H1 (cell line): Measurements from ENCODE around the gene NCKAP1. TPM values are rescaled to one million over a fixed set of nuclear protein-coding genes. Genes with fewer than 3 reads are reported as not detected.

ENCODE experiments used
- CTCF ChIA-PET: fragments of 300-600 bp; sonication (Branson Sonifier 250); formaldehyde crosslinking; loops from one replicate; lab custom pipeline; 2021; ENCODE audit not compliant: partially characterized antibody; lab: Charles Lee
- POLR2A ChIA-PET: fragments of 300-600 bp; sonication (Branson Sonifier 250); formaldehyde crosslinking; loops from one replicate; lab custom pipeline; 2021; ENCODE audit warnings: inconsistent platforms; ENCODE audit not compliant: partially characterized antibody; lab: Charles Lee
- DNase-seq, 2 experiments: peaks; one replicate each; pipeline versions ENCODE4 v3.0.0 to v3.0.0-alpha.2; 2010 to 2022; ENCODE audit warnings: low spot score in 2 of 2, low read depth in 1 of 2, mixed read lengths in 1 of 2
- FAIRE-seq: peaks from 2 replicates; lab custom pipeline; 2011; peaks lifted over from hg19 to GRCh38; lab: Jason Lieb, UNC
- H2AFZ ChIP-seq: 2 replicates; pipeline ENCODE4 v1.8.1; 2012; ENCODE audit warnings: low read length, inconsistent platforms
- H2AK5ac ChIP-seq: 2 replicates; pipeline ENCODE4 v1.6.1; 2013; ENCODE audit warnings: low read depth, low read length
- H2BK120ac ChIP-seq: replicated peaks from 2 replicates; pipeline ENCODE3; 2013; ENCODE audit warnings: low read depth, low read length, inconsistent platforms
- H2BK12ac ChIP-seq: 2 replicates; pipeline ENCODE4 v1.6.1; 2013; ENCODE audit warnings: low read depth, low read length
- H2BK15ac ChIP-seq: 2 replicates; pipeline ENCODE4 v1.6.1; 2013; ENCODE audit warnings: low read length
- H2BK20ac ChIP-seq: 2 replicates; pipeline ENCODE4 v1.6.1; 2013; ENCODE audit warnings: low read length
- H2BK5ac ChIP-seq: 2 replicates; pipeline ENCODE4 v1.6.1; 2013; ENCODE audit warnings: low read depth, low read length
- H3K14ac ChIP-seq: 2 replicates; pipeline ENCODE4 v1.6.1; 2013; ENCODE audit warnings: inconsistent platforms; ENCODE audit not compliant: insufficient read length
- H3K18ac ChIP-seq: 2 replicates; pipeline ENCODE4 v1.6.1; 2013; ENCODE audit warnings: low read length; ENCODE audit errors: extremely low read depth
- H3K23ac ChIP-seq: 2 replicates; pipeline ENCODE4 v1.6.1; 2013; ENCODE audit warnings: inconsistent platforms; ENCODE audit not compliant: insufficient read length
- H3K23me2 ChIP-seq: 2 replicates; pipeline ENCODE4 v1.6.1; 2013; ENCODE audit warnings: low read depth, low read length
- H3K27ac ChIP-seq: 2 replicates; pipeline ENCODE4 v1.6.1; 2011; ENCODE audit warnings: low read depth, low read length, inconsistent platforms
- H3K27me3 ChIP-seq, 4 experiments: replicated peaks in 1 of 4; 1 replicate in 1 of 4; 2 replicates in 3 of 4; pipeline versions ENCODE4 v1.6.1 to v1.8.1; 2011 to 2013; ENCODE audit warnings: low read length in 3 of 4, mild to moderate bottlenecking in 3 of 4, inconsistent platforms in 2 of 4, mixed read lengths in 2 of 4, moderate library complexity in 1 of 4; ENCODE audit not compliant: control insufficient read depth in 3 of 4, insufficient read depth in 3 of 4; ENCODE audit errors: extremely low read depth in 1 of 4
- H3K36me3 ChIP-seq, 4 experiments: 2 replicates each; pipeline versions ENCODE4 v1.6.1 to v1.8.1; 2011 to 2013; ENCODE audit warnings: mild to moderate bottlenecking in 4 of 4, low read length in 3 of 4, moderate library complexity in 2 of 4, control low read depth in 1 of 4, inconsistent platforms in 1 of 4; ENCODE audit not compliant: insufficient read depth in 4 of 4, control insufficient read depth in 2 of 4
- H3K4ac ChIP-seq: replicated peaks from 2 replicates; pipeline ENCODE3; 2013; ENCODE audit warnings: low read length, low read depth, mixed read lengths, inconsistent platforms; ENCODE audit not compliant: insufficient read length
- H3K4me1 ChIP-seq, 4 experiments: replicated peaks in 1 of 4; 1 replicate in 1 of 4; 2 replicates in 3 of 4; pipeline versions ENCODE4 v1.6.1 to v1.8.1; 2011 to 2013; ENCODE audit warnings: low read length in 3 of 4, inconsistent platforms in 2 of 4, mixed read lengths in 1 of 4; ENCODE audit not compliant: insufficient read depth in 4 of 4, control insufficient read depth in 3 of 4
- H3K4me2 ChIP-seq, 2 experiments: 2 replicates each; pipeline versions ENCODE4 v1.6.1 to v1.8.1; 2011 to 2013; ENCODE audit warnings: low read depth in 2 of 2, low read length in 2 of 2, control low read depth in 1 of 2, inconsistent platforms in 1 of 2, mild to moderate bottlenecking in 1 of 2; ENCODE audit not compliant: insufficient read depth in 1 of 2
- H3K4me3 ChIP-seq, 4 experiments: fragments of 200-600, 300-600 bp in 1 of 4; sonication (generic), shearing (Covaris generic), sonication (Bioruptor Twin) in 1 of 4; 2 replicates each; pipeline versions ENCODE4 v1.5.1 to v1.8.1; 2011 to 2016; ENCODE audit warnings: low read length in 4 of 4, low read depth in 3 of 4, control low read depth in 2 of 4, inconsistent platforms in 2 of 4, mild to moderate bottlenecking in 2 of 4, mixed read lengths in 1 of 4, moderate library complexity in 1 of 4; ENCODE audit not compliant: insufficient read depth in 2 of 4; ENCODE audit errors: extremely low read depth in 1 of 4
- H3K56ac ChIP-seq: replicated peaks from 2 replicates; pipeline ENCODE3; 2013; ENCODE audit warnings: low read depth, mild to moderate bottlenecking, mixed read lengths, low read length, inconsistent platforms; ENCODE audit not compliant: insufficient read length
- H3K79me1 ChIP-seq: 2 replicates; pipeline ENCODE4 v1.6.1; 2013; ENCODE audit warnings: low read depth, low read length, control low read depth
- H3K79me2 ChIP-seq, 2 experiments: 2 replicates each; pipeline versions ENCODE4 v1.6.1 to v1.8.1; 2012 to 2013; ENCODE audit warnings: low read length in 2 of 2, mild to moderate bottlenecking in 2 of 2, inconsistent platforms in 1 of 2; ENCODE audit not compliant: insufficient read depth in 2 of 2, control insufficient read depth in 1 of 2
- H3K9ac ChIP-seq, 4 experiments: replicated peaks in 1 of 4; 1 replicate in 1 of 4; 2 replicates in 3 of 4; pipeline versions ENCODE4 v1.6.1 to v1.8.1; 2011 to 2013; ENCODE audit warnings: low read depth in 3 of 4, low read length in 3 of 4, control low read depth in 2 of 4, mild to moderate bottlenecking in 2 of 4, moderate library complexity in 2 of 4, inconsistent platforms in 1 of 4; ENCODE audit errors: extremely low read depth in 1 of 4
- H3K9me3 ChIP-seq, 2 experiments: 2 replicates each; pipeline versions ENCODE4 v1.6.1 to v1.8.1; 2012 to 2013; ENCODE audit warnings: mild to moderate bottlenecking in 2 of 2, moderate library complexity in 2 of 2, control low read depth in 1 of 2, inconsistent platforms in 1 of 2, low read depth in 1 of 2, low read length in 1 of 2, mixed read lengths in 1 of 2; ENCODE audit not compliant: insufficient read depth in 2 of 2
- H4K20me1 ChIP-seq, 2 experiments: replicated peaks in 1 of 2; 2 replicates each; pipeline versions ENCODE3 to v1.8.1; 2011 to 2013; ENCODE audit warnings: inconsistent platforms in 2 of 2, low read length in 2 of 2, mild to moderate bottlenecking in 1 of 2; ENCODE audit not compliant: insufficient read depth in 2 of 2, control insufficient read depth in 1 of 2
- H4K5ac ChIP-seq: 2 replicates; pipeline ENCODE4 v1.6.1; 2013; ENCODE audit warnings: low read length, low read depth, mixed read lengths, inconsistent platforms; ENCODE audit not compliant: insufficient read length
- H4K8ac ChIP-seq: 2 replicates; pipeline ENCODE4 v1.8.0; 2013; ENCODE audit warnings: mild to moderate bottlenecking, moderate library complexity, low read length, inconsistent platforms; ENCODE audit not compliant: insufficient read depth; ENCODE audit errors: extremely low read depth
- H4K91ac ChIP-seq: replicated peaks from 2 replicates; pipeline ENCODE3; 2013; ENCODE audit warnings: low read length, mixed read lengths, inconsistent platforms; ENCODE audit not compliant: insufficient read length
- CTBP2 ChIP-seq: IDR thresholded peaks from 2 replicates; pipeline ENCODE4 v1.7.0; 2011; ENCODE audit warnings: borderline replicate concordance, mild to moderate bottlenecking, moderate library complexity, mixed read lengths, low read length; ENCODE audit not compliant: insufficient read depth, insufficient read length
- CTCF ChIP-seq, 3 experiments: IDR thresholded peaks; 1 replicate in 2 of 3; 2 replicates in 1 of 3; pipeline versions ENCODE4 v1.5.1 to v1.6.1; 2011; ENCODE audit warnings: low read length in 3 of 3, mild to moderate bottlenecking in 3 of 3, inconsistent platforms in 2 of 3, low read depth in 1 of 3, moderate library complexity in 1 of 3; ENCODE audit not compliant: insufficient read depth in 1 of 3; ENCODE audit errors: control extremely low read depth in 1 of 3
- JUN ChIP-seq: IDR thresholded peaks from 2 replicates; pipeline ENCODE4 v1.6.1; 2011; ENCODE audit warnings: low read depth, mild to moderate bottlenecking, improper control_type of control experiment, low read length
- JUND ChIP-seq: IDR thresholded peaks from 2 replicates; pipeline ENCODE4 v1.6.1; 2011; ENCODE audit warnings: mild to moderate bottlenecking, improper control_type of control experiment, low read length
- NANOG ChIP-seq: IDR thresholded peaks from 2 replicates; pipeline ENCODE4 v1.6.1; 2011; ENCODE audit warnings: low read length, low read depth, mild to moderate bottlenecking, inconsistent platforms; ENCODE audit not compliant: insufficient read depth, poor library complexity, severe bottlenecking
- TAF1 ChIP-seq: IDR thresholded peaks from 2 replicates; pipeline ENCODE4 v1.6.1; 2011; ENCODE audit warnings: mild to moderate bottlenecking, low read depth, low read length
- TEAD4 ChIP-seq: IDR thresholded peaks from 2 replicates; pipeline ENCODE4 v1.6.1; 2012; ENCODE audit warnings: low read depth, low read length, inconsistent platforms, mixed read lengths
- USF2 ChIP-seq: IDR thresholded peaks from 2 replicates; pipeline ENCODE4 v1.6.1; 2011; ENCODE audit warnings: low read length, improper control_type of control experiment
- YY1 ChIP-seq: IDR thresholded peaks from 2 replicates; pipeline ENCODE4 v1.6.1; 2011; ENCODE audit warnings: low read depth, mild to moderate bottlenecking, low read length
- WGBS, 2 experiments: shearing (Covaris generic) in 1 of 2; methylation state at CpG; one replicate each; pipeline versions ENCODE4 v1.1.6 to v1.1.7; 2013 to 2015; ENCODE audit warnings: low lambda C conversion rate in 2 of 2, mixed read lengths in 2 of 2, inconsistent platforms in 1 of 2, low coverage in 1 of 2, missing lambda C conversion rate in 1 of 2; ENCODE audit not compliant: insufficient replicate concordance in 2 of 2, insufficient coverage in 1 of 2, insufficient read length in 1 of 2; ENCODE audit errors: extremely low coverage in 1 of 2, missing lambda C conversion rate in 1 of 2; 5-methylcytosine and 5-hydroxymethylcytosine counted together
- polyA plus RNA-seq, 7 experiments: library from polyadenylated mRNA; depleted of rRNA in 3 of 7; stranded (reverse) in 5 of 7; unstranded in 2 of 7; fragments of >200 nt in 5 of 7; fragments of 200-250 nt in 2 of 7; gene quantifications; 1 replicate in 5 of 7; 2 replicates in 1 of 7; 4 replicates in 1 of 7; pipeline versions ENCODE4 v1.2.1 to v1.2.3, GENCODE V29; 2011 to 2013; ENCODE audit warnings: missing spikeins in 2 of 7, mixed read lengths in 2 of 7
- total RNA-seq: library from RNA; stranded (reverse); fragmentation: NEBNext Ultra II Directional; extraction: Animal tissue kit (Norgen Biotek cat#: 25700); gene quantifications from 2 replicates; pipeline ENCODE4 v1.2.1, GENCODE V29; 2021

The NCKAP1 gene
- total and polyA plus RNA-seq, 2 of the 8 experiments (the other 6 are each of a cell fraction or from before 2014, with no cell fraction given): 90.8 to 173 TPM

DNA sequence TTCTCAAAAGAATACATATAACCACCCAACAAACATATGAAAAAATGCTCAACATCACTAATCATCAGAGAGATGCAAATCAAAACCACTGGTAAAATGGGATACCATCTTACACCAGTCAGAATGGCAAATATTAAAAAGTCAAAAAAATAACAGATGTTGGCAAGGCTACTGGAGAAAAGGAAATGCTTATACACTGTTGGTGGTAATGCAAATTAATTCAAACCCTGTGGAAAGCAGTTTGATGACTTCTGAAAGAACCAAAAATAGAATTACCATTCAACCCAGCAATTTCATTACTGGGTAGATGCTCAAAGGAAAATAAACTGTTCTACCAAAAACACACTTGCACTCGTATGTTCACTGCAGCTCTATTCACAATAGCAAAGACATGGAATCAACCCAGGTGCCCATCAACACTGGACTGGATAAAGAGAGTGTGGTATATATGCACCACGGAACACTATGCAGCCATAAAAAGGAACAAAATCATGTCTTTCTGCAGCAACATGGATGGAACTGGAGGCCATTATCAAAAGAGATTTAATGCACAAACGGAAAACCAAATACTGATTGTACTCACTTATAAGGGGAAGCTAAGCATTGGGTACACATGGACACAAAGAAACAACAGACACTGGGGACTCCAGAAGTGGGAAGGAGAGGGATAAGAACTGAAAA lies 38.8 kb downstream of the NCKAP1 start:
- no peak overlapping the region for H2BK5ac ChIP-seq
- H3K9ac ChIP-seq: no peak overlapping the region
- no peak overlapping the region for H2BK20ac ChIP-seq
- 91% methylated on average over 3 of the region's 3 CpGs; no CpG with 5 or more reads in 1 of the 2 experiments for WGBS, 2 experiments
- ChIA-PET CTCF (interaction anchor here (0.9 to 2.5 kb wide), 5 partner anchors 16 to 237 kb away, joined by 3 to 14 read pairs (median 4); no protein-coding TSS in a partner anchor), POLR2A (no interaction called here)
- no peak overlapping the region for H3K27ac ChIP-seq
- H3K27me3 ChIP-seq: no peaks in the 10 kb centered on the region
- no peak overlapping the region for H2BK12ac ChIP-seq
- no peak overlapping the region for H2AK5ac ChIP-seq
- FAIRE-seq: no peak
- H3K4me3 ChIP-seq: no peak overlapping the region
- no peak overlapping the region for H4K91ac ChIP-seq
- H3K23me2 ChIP-seq: no peaks in the 10 kb centered on the region
- peaks cover 0 to 5% of the 10 kb centered on the region in 2 experiments for H4K20me1 ChIP-seq
- no peak overlapping the region for H3K4ac ChIP-seq
- no peak overlapping the region for H3K56ac ChIP-seq
- no peaks in the 10 kb centered on the region for H3K9me3 ChIP-seq
- no peak for DNase-seq
- no peak overlapping the region for H3K18ac ChIP-seq
- peaks cover 3% of the 10 kb centered on the region; the same call in 1 of the 2 replicates for H3K79me1 ChIP-seq
- no peak overlapping the region for H2BK15ac ChIP-seq
- H2AFZ ChIP-seq: no peak overlapping the region
- H3K4me1 ChIP-seq: no peaks in the 10 kb centered on the region
- H2BK120ac ChIP-seq: no peak overlapping the region
- H3K4me2 ChIP-seq: no peak overlapping the region
- no peak overlapping the region for H3K23ac ChIP-seq
- H3K14ac ChIP-seq: no peak overlapping the region
- peaks cover 0 to 36% of the 10 kb centered on the region in 2 experiments; a peak in 2 of 4 replicates for H3K79me2 ChIP-seq
- H4K5ac ChIP-seq: no peak overlapping the region
- H3K36me3 ChIP-seq: peaks cover 2 to 45% (median 10%) of the 10 kb centered on the region in 4 experiments; a peak in 6 of 8 replicates
- no peak overlapping the region for H4K8ac ChIP-seq
- TF ChIP-seq NANOG: no peak
- no peak for TF ChIP-seq CTBP2
- no peak for TF ChIP-seq TAF1
- TF ChIP-seq TEAD4: no peak
- TF ChIP-seq JUND: no peak
- TF ChIP-seq USF2: no peak
- TF ChIP-seq CTCF (IDR thresholded peaks at IDR 0.05; ENCODE audit: control extremely low read depth in 1 of 3, insufficient read depth in 1 of 3, low read depth in 1 of 3, low read length in 3 of 3): no peak
- TF ChIP-seq JUN: no peak
- TF ChIP-seq YY1: no peak
